Uterus (tissue), 2 donors: Measurements from ENCODE around the gene CTXN1.

Experiments
- POLR2A ChIP-seq, 2 donors: fragments of 450-650 bp; IDR thresholded peaks; one replicate each; pipeline ENCODE4 v1.6.1; 2016; ENCODE audit warnings: antibody characterized with exemption in 2 of 2, mild to moderate bottlenecking in 1 of 2, moderate library complexity in 1 of 2
- TF ChIP-seq, protein P1 (sequence below), 4 experiments: fragments of 200-600 bp in 2 of 4; fragments of 450-650 bp in 2 of 4; sonication (generic) in 2 of 4; IDR thresholded peaks; one replicate each; pipeline ENCODE4 v1.5.1; 2016 to 2019; ENCODE audit warnings: antibody characterized with exemption in 4 of 4, mild to moderate bottlenecking in 2 of 4, moderate library complexity in 1 of 4

DNA sequence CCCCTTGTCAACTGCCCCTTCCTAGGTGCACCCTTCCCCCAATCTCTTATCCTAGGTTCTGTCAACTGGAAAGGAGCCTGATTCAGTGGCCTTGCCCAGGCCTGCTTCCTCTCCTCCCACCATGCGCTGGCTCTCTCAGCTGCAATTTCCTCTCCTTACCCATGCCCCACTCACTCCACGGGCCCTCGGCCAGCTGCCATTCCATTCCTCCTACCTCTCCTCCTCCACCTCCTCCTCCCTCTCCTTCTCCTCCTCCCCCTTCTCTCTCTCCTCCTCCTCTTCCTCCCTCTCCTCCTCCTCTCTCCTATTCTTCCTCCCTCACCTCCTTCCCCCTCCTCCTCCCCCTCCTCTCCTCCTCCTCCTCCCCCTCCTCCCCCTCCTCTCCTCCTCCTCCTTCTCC lies 27.1 kb upstream of the CTXN1 start:
- TF ChIP-seq, protein P1, sequence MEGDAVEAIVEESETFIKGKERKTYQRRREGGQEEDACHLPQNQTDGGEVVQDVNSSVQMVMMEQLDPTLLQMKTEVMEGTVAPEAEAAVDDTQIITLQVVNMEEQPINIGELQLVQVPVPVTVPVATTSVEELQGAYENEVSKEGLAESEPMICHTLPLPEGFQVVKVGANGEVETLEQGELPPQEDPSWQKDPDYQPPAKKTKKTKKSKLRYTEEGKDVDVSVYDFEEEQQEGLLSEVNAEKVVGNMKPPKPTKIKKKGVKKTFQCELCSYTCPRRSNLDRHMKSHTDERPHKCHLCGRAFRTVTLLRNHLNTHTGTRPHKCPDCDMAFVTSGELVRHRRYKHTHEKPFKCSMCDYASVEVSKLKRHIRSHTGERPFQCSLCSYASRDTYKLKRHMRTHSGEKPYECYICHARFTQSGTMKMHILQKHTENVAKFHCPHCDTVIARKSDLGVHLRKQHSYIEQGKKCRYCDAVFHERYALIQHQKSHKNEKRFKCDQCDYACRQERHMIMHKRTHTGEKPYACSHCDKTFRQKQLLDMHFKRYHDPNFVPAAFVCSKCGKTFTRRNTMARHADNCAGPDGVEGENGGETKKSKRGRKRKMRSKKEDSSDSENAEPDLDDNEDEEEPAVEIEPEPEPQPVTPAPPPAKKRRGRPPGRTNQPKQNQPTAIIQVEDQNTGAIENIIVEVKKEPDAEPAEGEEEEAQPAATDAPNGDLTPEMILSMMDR (IDR thresholded peaks at IDR 0.05), result no peak
- no peak for TF ChIP-seq POLR2A (IDR thresholded peaks at IDR 0.05)
